DOHH2 (cell line): ENCODE data around the gene PPFIBP1.

Experiments
- H3F3A ChIP-seq: fragments of 200-600 bp; sonication (generic), shearing (Covaris generic); 2 replicates; pipeline ENCODE4 v1.6.0; 2016; ENCODE audit warnings: antibody characterized with exemption, mild to moderate bottlenecking; ENCODE audit not compliant: control insufficient read depth, insufficient read depth
- H3K27ac ChIP-seq: fragments of 200-600 bp; sonication (generic); 2 replicates; pipeline ENCODE4 v1.5.1; 2014; ENCODE audit warnings: low read depth, mild to moderate bottlenecking, low read length, moderate library complexity
- H3K27me3 ChIP-seq: fragments of 200-600 bp; sonication (generic); 2 replicates; pipeline ENCODE4 v1.6.1; 2014; ENCODE audit warnings: mild to moderate bottlenecking, low read length, mixed read lengths; ENCODE audit not compliant: control insufficient read depth
- H3K36me3 ChIP-seq: fragments of 200-600 bp; sonication (generic); 2 replicates; pipeline ENCODE4 v1.6.1; 2014; ENCODE audit warnings: mild to moderate bottlenecking, low read length, moderate library complexity, mixed read lengths; ENCODE audit not compliant: control insufficient read depth
- H3K4me1 ChIP-seq: fragments of 200-600 bp; sonication (generic); 2 replicates; pipeline ENCODE4 v1.6.1; 2014; ENCODE audit warnings: mild to moderate bottlenecking, low read length, mixed read lengths; ENCODE audit not compliant: control insufficient read depth
- H3K4me2 ChIP-seq: fragments of 200-600 bp; sonication (generic); 2 replicates; pipeline ENCODE4 v1.6.0; 2014; ENCODE audit warnings: mild to moderate bottlenecking, low read length, moderate library complexity
- H3K4me3 ChIP-seq: fragments of 200-600 bp; sonication (generic); 2 replicates; pipeline ENCODE4 v1.5.1; 2014; ENCODE audit warnings: mild to moderate bottlenecking, low read length, mixed read lengths
- H3K79me2 ChIP-seq: fragments of 200-600 bp; sonication (generic); 2 replicates; pipeline ENCODE4 v1.6.1; 2014; ENCODE audit warnings: mild to moderate bottlenecking, low read length, mixed read lengths; ENCODE audit not compliant: control insufficient read depth
- H3K9me2 ChIP-seq: fragments of 200-600 bp; sonication (generic); replicated peaks from 2 replicates; pipeline ENCODE4 v1.6.1; 2014; ENCODE audit warnings: mild to moderate bottlenecking, low read length, mixed read lengths; ENCODE audit not compliant: control insufficient read depth
- H3K9me3 ChIP-seq: fragments of 200-600 bp; sonication (generic); 2 replicates; pipeline ENCODE4 v1.6.1; 2014; ENCODE audit warnings: antibody characterized with exemption, low read length, mixed read lengths; ENCODE audit not compliant: control insufficient read depth, insufficient read depth
- H4K20me1 ChIP-seq: fragments of 200-600 bp; sonication (generic); 2 replicates; pipeline ENCODE4 v1.6.0; 2014; ENCODE audit warnings: low read depth, mild to moderate bottlenecking, antibody characterized with exemption, low read length, moderate library complexity; ENCODE audit not compliant: control insufficient read depth, insufficient read depth
- CTCF ChIP-seq: fragments of 200-600 bp; sonication (generic); IDR thresholded peaks from one replicate; pipeline ENCODE4 v1.5.1; 2014; ENCODE audit warnings: antibody characterized with exemption, mild to moderate bottlenecking, low read depth, low read length; ENCODE audit not compliant: poor library complexity, severe bottlenecking
- EZH2phosphoT487 ChIP-seq: fragments of 200-600 bp; sonication (generic); IDR thresholded peaks from 2 replicates; pipeline ENCODE4 v1.6.1; 2017; ENCODE audit warnings: borderline replicate concordance, mild to moderate bottlenecking, antibody characterized with exemption, low read length, moderate library complexity, mixed read lengths

The PPFIBP1 gene

GRCh38 chr12:27743601-27744000 is 219.6 kb downstream of the PPFIBP1 start:
- H3K79me2 ChIP-seq = no peaks in the 10 kb centered on the region; the same call in 1 of the 2 replicates
- H3K4me1 ChIP-seq = no peaks in the 10 kb centered on the region
- no peaks in the 10 kb centered on the region for H3K9me3 ChIP-seq
- peaks cover 69% of the 10 kb centered on the region for H3K36me3 ChIP-seq
- no peaks in the 10 kb centered on the region for H3K9me2 ChIP-seq
- no peak overlapping the region for H3K27ac ChIP-seq
- no peak overlapping the region for H3K4me3 ChIP-seq
- H3F3A ChIP-seq = no peaks in the 10 kb centered on the region
- H3K4me2 ChIP-seq = no peak overlapping the region
- H3K27me3 ChIP-seq = no peaks in the 10 kb centered on the region
- H4K20me1 ChIP-seq = no peaks in the 10 kb centered on the region
- TF ChIP-seq CTCF (no peak), EZH2phosphoT487 (no peak)
